Tibial nerve (tissue), 4 donors: ENCODE measurements around the gene SCEL. TPM values are rescaled to one million over a fixed set of nuclear protein-coding genes. Genes with fewer than 3 reads are reported as not detected.

Source experiments
- DNase-seq, 2 donors: peaks; one replicate each; pipeline ENCODE4 v3.0.0-alpha.2; 2019; ENCODE audit warnings: low spot score in 2 of 2
- H3K27ac ChIP-seq, 4 donors: fragments of 200-600 bp; sonication (generic) in 3 of 4; one replicate each; pipeline ENCODE4 v1.5.1; 2017 to 2019; ENCODE audit warnings: mild to moderate bottlenecking in 1 of 4
- H3K27me3 ChIP-seq, 2 donors: fragments of 200-600 bp; sonication (generic) in 1 of 2; one replicate each; pipeline versions ENCODE4 v1.5.1 to v1.6.0; 2017 to 2019
- H3K36me3 ChIP-seq, 3 donors: fragments of 200-600 bp; sonication (generic); one replicate each; pipeline ENCODE4 v1.5.1; 2018 to 2019
- H3K4me1 ChIP-seq, 4 donors: fragments of 200-600 bp; sonication (generic) in 3 of 4; one replicate each; pipeline ENCODE4 v1.5.1; 2017 to 2019
- H3K4me3 ChIP-seq, 4 donors: fragments of 200-600 bp; sonication (generic) in 3 of 4; one replicate each; pipeline ENCODE4 v1.5.1; 2017 to 2019; ENCODE audit warnings: mild to moderate bottlenecking in 1 of 4, moderate library complexity in 1 of 4
- H3K9me3 ChIP-seq, 4 donors: fragments of 200-600 bp; sonication (generic) in 3 of 4; one replicate each; pipeline ENCODE4 v1.5.1; 2017 to 2019
- EP300 ChIP-seq, 2 donors: sonication (generic); formaldehyde crosslinking; IDR thresholded peaks; one replicate each; pipeline ENCODE4 v1.6.1; 2017; ENCODE audit warnings: antibody characterized with exemption in 2 of 2, mild to moderate bottlenecking in 1 of 2
- POLR2A ChIP-seq, 2 donors: fragments of 450-650 bp; IDR thresholded peaks; one replicate each; pipeline ENCODE4 v1.6.1; 2017; ENCODE audit warnings: antibody characterized with exemption in 2 of 2, mild to moderate bottlenecking in 2 of 2, moderate library complexity in 2 of 2
- WGBS, 2 donors: methylation state at CpG; one replicate each; pipeline ENCODE4 v1.1.5; 2018; 5-methylcytosine and 5-hydroxymethylcytosine counted together
- total RNA-seq, 4 donors: library from RNA; depleted of rRNA; stranded (reverse); fragments of >200 nt; gene quantifications; one replicate each; pipeline ENCODE4 v1.1.0, GENCODE V29; 2016
- TF ChIP-seq, protein P1 (sequence below), 5 experiments: fragments of 200-600 bp in 3 of 5; fragments of 450-650 bp in 2 of 5; sonication (generic) in 3 of 5; IDR thresholded peaks; one replicate each; pipeline ENCODE4 v1.5.1; 2016 to 2019; ENCODE audit warnings: antibody characterized with exemption in 5 of 5, mild to moderate bottlenecking in 3 of 5, moderate library complexity in 2 of 5

The SCEL gene
- total RNA-seq, 4 donors from 2014 or later = not detected

DNA sequence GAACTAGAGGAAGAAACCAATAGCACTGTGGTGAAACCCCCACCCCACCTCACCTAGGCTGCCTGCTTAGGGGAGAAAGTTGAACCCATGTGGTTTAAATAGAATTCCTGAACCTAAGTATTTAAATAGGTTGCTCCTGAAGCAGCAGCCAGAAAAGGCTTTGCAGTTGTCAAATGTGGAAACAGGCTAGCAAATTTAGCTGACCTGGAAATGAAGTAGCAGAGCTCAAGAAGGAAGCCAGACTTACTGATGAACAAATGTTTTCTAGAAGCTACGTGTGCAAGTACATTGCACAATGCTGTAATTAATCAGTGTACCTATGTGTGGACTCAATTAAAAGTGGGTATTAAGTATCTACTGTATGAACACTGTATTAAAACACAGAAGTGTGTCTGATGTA lies 61.3 kb downstream of the SCEL start:
- H3K27ac ChIP-seq = no peak overlapping the region
- H3K4me3 ChIP-seq = no peak overlapping the region
- H3K9me3 ChIP-seq = no peaks in the 10 kb centered on the region
- 54 to 59% methylated on average over 1 of the region's 1 CpG for WGBS, 2 donors
- H3K27me3 ChIP-seq = no peaks in the 10 kb centered on the region
- DNase-seq = no peak
- no peaks in the 10 kb centered on the region for H3K4me1 ChIP-seq
- TF ChIP-seq, protein P1, sequence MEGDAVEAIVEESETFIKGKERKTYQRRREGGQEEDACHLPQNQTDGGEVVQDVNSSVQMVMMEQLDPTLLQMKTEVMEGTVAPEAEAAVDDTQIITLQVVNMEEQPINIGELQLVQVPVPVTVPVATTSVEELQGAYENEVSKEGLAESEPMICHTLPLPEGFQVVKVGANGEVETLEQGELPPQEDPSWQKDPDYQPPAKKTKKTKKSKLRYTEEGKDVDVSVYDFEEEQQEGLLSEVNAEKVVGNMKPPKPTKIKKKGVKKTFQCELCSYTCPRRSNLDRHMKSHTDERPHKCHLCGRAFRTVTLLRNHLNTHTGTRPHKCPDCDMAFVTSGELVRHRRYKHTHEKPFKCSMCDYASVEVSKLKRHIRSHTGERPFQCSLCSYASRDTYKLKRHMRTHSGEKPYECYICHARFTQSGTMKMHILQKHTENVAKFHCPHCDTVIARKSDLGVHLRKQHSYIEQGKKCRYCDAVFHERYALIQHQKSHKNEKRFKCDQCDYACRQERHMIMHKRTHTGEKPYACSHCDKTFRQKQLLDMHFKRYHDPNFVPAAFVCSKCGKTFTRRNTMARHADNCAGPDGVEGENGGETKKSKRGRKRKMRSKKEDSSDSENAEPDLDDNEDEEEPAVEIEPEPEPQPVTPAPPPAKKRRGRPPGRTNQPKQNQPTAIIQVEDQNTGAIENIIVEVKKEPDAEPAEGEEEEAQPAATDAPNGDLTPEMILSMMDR (IDR thresholded peaks at IDR 0.05) = no peak
- no peak for TF ChIP-seq POLR2A (IDR thresholded peaks at IDR 0.05)
- TF ChIP-seq EP300 (IDR thresholded peaks at IDR 0.05) = no peak
- H3K36me3 ChIP-seq = no peaks in the 10 kb centered on the region

DNA sequence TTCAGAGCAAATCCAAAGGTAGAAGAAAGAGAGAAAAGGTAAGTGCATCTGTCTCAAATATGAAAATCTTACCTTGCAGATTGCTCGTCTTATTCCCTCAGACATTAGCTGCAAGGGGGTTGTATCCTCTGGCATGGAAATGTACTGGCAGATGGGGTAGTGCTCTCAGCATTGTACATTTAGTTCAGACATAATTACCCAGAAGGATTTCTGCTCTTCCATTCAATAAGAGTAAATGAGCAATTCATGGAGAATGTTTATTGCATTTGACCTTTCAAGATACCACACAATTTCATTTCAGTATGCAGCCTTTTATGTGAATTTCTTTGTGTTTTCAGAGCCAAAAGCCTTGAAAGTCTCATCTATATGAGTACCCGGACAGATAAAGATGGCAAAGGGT lies 63.8 kb downstream of the SCEL start:
- DNase-seq = no peak
- H3K27ac ChIP-seq = no peak overlapping the region
- no peaks in the 10 kb centered on the region for H3K36me3 ChIP-seq
- no peak overlapping the region for H3K4me3 ChIP-seq
- H3K4me1 ChIP-seq = no peaks in the 10 kb centered on the region
- H3K27me3 ChIP-seq = no peaks in the 10 kb centered on the region
- WGBS, 2 donors = 50 to 62% methylated on average over 2 of the region's 2 CpGs
- TF ChIP-seq, protein P1 (IDR thresholded peaks at IDR 0.05) = no peak
- TF ChIP-seq EP300 (IDR thresholded peaks at IDR 0.05) (no peak), POLR2A (IDR thresholded peaks at IDR 0.05) (no peak)
- H3K9me3 ChIP-seq = no peaks in the 10 kb centered on the region

DNA sequence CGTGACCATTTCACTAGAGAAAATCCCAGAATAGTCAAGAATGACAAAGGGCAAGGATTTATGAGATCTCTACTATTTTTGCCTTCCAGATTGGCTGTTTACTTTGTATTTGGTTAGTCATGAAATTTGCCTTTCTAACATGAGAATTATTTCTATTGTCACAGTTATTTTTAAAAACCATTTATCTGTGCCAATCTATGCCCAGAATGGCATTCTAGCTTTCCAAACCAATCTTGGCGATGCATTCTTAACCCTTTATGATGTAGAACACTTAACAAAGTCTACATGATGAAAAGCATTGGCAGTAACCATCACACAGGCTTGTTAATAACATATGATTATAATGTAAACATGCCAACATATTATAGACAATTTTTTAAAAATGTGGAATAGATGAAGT lies 65.2 kb downstream of the SCEL start:
- Histone ChIP-seq H3K36me3 (no peaks in the 10 kb centered on the region), H3K27me3 (no peaks in the 10 kb centered on the region), H3K4me1 (no peaks in the 10 kb centered on the region), H3K9me3 (no peaks in the 10 kb centered on the region), H3K4me3 (no peak overlapping the region), H3K27ac (no peak overlapping the region)
- 53 to 58% methylated on average over 2 of the region's 2 CpGs for WGBS, 2 donors
- no peak for DNase-seq
- TF ChIP-seq POLR2A (IDR thresholded peaks at IDR 0.05) (no peak), EP300 (IDR thresholded peaks at IDR 0.05) (no peak)
- TF ChIP-seq, protein P1 (IDR thresholded peaks at IDR 0.05) = no peak

DNA sequence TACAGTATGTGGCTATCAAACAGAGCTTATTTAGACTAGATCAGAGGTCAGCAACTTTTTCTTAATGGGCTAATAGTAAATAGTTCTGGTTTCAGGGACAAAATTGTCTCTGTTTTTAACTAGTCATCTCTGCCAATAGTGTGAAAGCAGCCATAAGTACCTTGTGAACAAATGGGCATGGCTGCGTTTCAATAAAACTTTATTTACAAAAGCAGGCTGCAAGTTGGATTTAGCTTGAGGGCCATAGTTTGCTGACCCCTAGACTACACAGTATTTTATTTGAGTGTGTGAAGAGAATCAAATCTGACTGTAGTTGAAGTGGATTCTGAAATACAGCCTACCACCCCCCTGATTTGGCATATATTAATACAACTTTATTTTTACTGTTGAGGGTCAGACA lies 75.6 kb downstream of the SCEL start:
- Histone ChIP-seq H3K27me3 (no peaks in the 10 kb centered on the region), H3K27ac (no peak overlapping the region), H3K36me3 (no peaks in the 10 kb centered on the region), H3K4me3 (no peak overlapping the region), H3K4me1 (no peaks in the 10 kb centered on the region), H3K9me3 (no peaks in the 10 kb centered on the region)
- 96 to 100% methylated on average over 1 of the region's 1 CpG for WGBS, 2 donors
- TF ChIP-seq EP300 (IDR thresholded peaks at IDR 0.05) = no peak
- TF ChIP-seq POLR2A (IDR thresholded peaks at IDR 0.05) = no peak
- TF ChIP-seq, protein P1 (IDR thresholded peaks at IDR 0.05) = no peak
- no peak for DNase-seq

DNA sequence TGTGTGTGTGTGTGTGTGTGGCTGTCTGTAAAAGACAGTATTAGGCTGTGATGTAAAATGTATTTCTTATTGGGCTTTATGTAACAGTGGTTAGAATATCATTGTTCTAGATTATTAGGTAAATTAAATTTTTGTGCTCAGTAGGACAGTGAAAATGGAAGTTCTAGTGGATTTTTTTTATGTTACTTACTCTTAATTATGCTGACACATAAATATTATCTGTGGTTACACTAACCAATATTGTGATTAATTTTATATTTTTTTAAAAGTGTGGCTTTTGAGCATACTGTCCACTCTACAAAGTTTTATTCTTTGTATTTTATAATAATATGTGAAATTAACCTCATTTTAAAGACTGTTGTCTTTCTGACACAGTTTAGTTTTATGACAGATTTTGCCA lies 80.5 kb downstream of the SCEL start:
- TF ChIP-seq EP300 (IDR thresholded peaks at IDR 0.05) (no peak), POLR2A (IDR thresholded peaks at IDR 0.05) (no peak)
- TF ChIP-seq, protein P1 (IDR thresholded peaks at IDR 0.05) = no peak
- Histone ChIP-seq H3K36me3 (no peaks in the 10 kb centered on the region), H3K4me3 (no peak overlapping the region), H3K4me1 (no peaks in the 10 kb centered on the region), H3K27me3 (no peaks in the 10 kb centered on the region), H3K9me3 (no peaks in the 10 kb centered on the region), H3K27ac (no peak overlapping the region)
- DNase-seq = no peak
